Panc1 (cell line): ENCODE results near the gene NUMBL. TPM values are rescaled to one million over a fixed set of nuclear protein-coding genes. Genes with fewer than 3 reads are reported as not detected.

Experiments
- ATAC-seq: fragments of 200-7000 bp; cut with Tn5 transposase; 2 replicates; pipeline ENCODE4 v1.9.1; 2020; ENCODE audit warnings: mild to moderate bottlenecking, moderate library complexity
- BruUV-seq: library from RNA; stranded (reverse); fragments of 400-500 nt; replicated peaks from 2 replicates; lab custom pipeline; 2021; lab: Mats Ljungman, UMichigan
- CTCF ChIA-PET: fragments of 300-600 bp; sonication (Branson Sonifier 250); formaldehyde crosslinking; loops from one replicate; lab custom pipeline; 2022; ENCODE audit warnings: antibody characterized with exemption; lab: Charles Lee
- POLR2A ChIA-PET: fragments of 300-600 bp; sonication (Branson Sonifier 250); formaldehyde crosslinking; loops from one replicate; lab custom pipeline; 2022; ENCODE audit warnings: antibody characterized with exemption; lab: Charles Lee
- DNase-seq: peaks from one replicate; pipeline ENCODE4 v3.0.0-alpha.2; 2010; ENCODE audit warnings: low read depth, low spot score
- H3K27ac ChIP-seq: 2 replicates; pipeline ENCODE4 v1.5.1; 2011; ENCODE audit warnings: mild to moderate bottlenecking, low read length, inconsistent platforms
- H3K27me3 ChIP-seq: fragments of 200-500 bp; sonication (Bioruptor generic); 2 replicates; pipeline ENCODE4 v1.6.0; 2014; ENCODE audit warnings: low read length, inconsistent platforms; ENCODE audit not compliant: control insufficient read depth, insufficient read depth
- H3K36me3 ChIP-seq: fragments of 200-500 bp; sonication (Bioruptor generic); 2 replicates; pipeline ENCODE4 v1.5.1; 2014; ENCODE audit warnings: inconsistent platforms, mild to moderate bottlenecking, low read length, moderate library complexity; ENCODE audit not compliant: control insufficient read depth, insufficient read depth
- H3K4me1 ChIP-seq: 2 replicates; pipeline ENCODE4 v1.5.1; 2011; ENCODE audit warnings: inconsistent platforms, mild to moderate bottlenecking, low read length, moderate library complexity; ENCODE audit not compliant: control insufficient read depth, insufficient read depth
- H3K4me3 ChIP-seq, 2 experiments: 2 replicates each; pipeline ENCODE4 v1.5.1; 2011 to 2012; ENCODE audit warnings: low read depth in 2 of 2, low read length in 2 of 2, mild to moderate bottlenecking in 2 of 2, inconsistent platforms in 1 of 2, moderate library complexity in 1 of 2
- H3K9me3 ChIP-seq: fragments of 200-500 bp; sonication (Bioruptor generic); 2 replicates; pipeline ENCODE4 v1.5.1; 2014; ENCODE audit warnings: low read depth, mild to moderate bottlenecking, inconsistent platforms, low read length, moderate library complexity; ENCODE audit not compliant: control insufficient read depth, insufficient read depth
- POLR2AphosphoS5 ChIP-seq: IDR thresholded peaks from 2 replicates; pipeline ENCODE4 v1.6.1; 2012; ENCODE audit warnings: mild to moderate bottlenecking, low read depth, low read length, moderate library complexity
- REST ChIP-seq, 2 experiments: IDR thresholded peaks; 2 replicates each; pipeline ENCODE4 v1.6.1; 2011 to 2012; ENCODE audit warnings: low read depth in 2 of 2, control low read depth in 1 of 2, low read length in 1 of 2, mild to moderate bottlenecking in 1 of 2, moderate library complexity in 1 of 2; ENCODE audit not compliant: insufficient read depth in 1 of 2
- SIN3A ChIP-seq: IDR thresholded peaks from 2 replicates; pipeline ENCODE4 v1.6.1; 2012; ENCODE audit warnings: low read depth, mild to moderate bottlenecking, low read length, moderate library complexity, borderline replicate concordance; ENCODE audit not compliant: insufficient read depth
- TCF7L2 ChIP-seq: IDR thresholded peaks from 2 replicates; pipeline ENCODE4 v1.6.1; 2011; ENCODE audit warnings: mild to moderate bottlenecking, low read depth, low read length, inconsistent platforms
- in situ Hi-C: cut with HindIII; loops from 2 replicates; pipeline ENCODE4 v1.10.0; 2016; ENCODE audit warnings: low sequenced_read_pairs, low pct_unique_long_range_greater_than_20kb
- intact Hi-C: fragments of 100-400 bp; cut with micrococcal nuclease; formaldehyde crosslinking; loops from one replicate; pipeline ENCODE4 v1.10.0; 2022; ENCODE audit not compliant: unreplicated experiment
- total RNA-seq: library from RNA; stranded (reverse); gene quantifications from one replicate; pipeline ENCODE4 v1.2.1, GENCODE V29; 2021; ENCODE audit not compliant: unreplicated experiment
- TF ChIP-seq, protein P1 (sequence below): fragments of 450-650 bp; IDR thresholded peaks from 2 replicates; pipeline ENCODE4 v1.5.1; 2017; ENCODE audit warnings: mild to moderate bottlenecking

The NUMBL gene
- total RNA-seq, 1 experiment from 2014 or later: 27.6 TPM

- no TSS peak for BruUV-seq
- DNase-seq (no peak), ATAC-seq (no peak)
- Histone ChIP-seq H3K27me3 (no peaks in the 10 kb centered on the region), H3K36me3 (no peaks in the 10 kb centered on the region), H3K4me3 (no peak overlapping the region), H3K4me1 (no peaks in the 10 kb centered on the region), H3K27ac (no peak overlapping the region), H3K9me3 (no peaks in the 10 kb centered on the region)
- intact Hi-C loops (no loop called here), in situ Hi-C loops (no loop called here)
- ChIA-PET POLR2A (no interaction called here), CTCF (no interaction called here)
- TF ChIP-seq, protein P1, sequence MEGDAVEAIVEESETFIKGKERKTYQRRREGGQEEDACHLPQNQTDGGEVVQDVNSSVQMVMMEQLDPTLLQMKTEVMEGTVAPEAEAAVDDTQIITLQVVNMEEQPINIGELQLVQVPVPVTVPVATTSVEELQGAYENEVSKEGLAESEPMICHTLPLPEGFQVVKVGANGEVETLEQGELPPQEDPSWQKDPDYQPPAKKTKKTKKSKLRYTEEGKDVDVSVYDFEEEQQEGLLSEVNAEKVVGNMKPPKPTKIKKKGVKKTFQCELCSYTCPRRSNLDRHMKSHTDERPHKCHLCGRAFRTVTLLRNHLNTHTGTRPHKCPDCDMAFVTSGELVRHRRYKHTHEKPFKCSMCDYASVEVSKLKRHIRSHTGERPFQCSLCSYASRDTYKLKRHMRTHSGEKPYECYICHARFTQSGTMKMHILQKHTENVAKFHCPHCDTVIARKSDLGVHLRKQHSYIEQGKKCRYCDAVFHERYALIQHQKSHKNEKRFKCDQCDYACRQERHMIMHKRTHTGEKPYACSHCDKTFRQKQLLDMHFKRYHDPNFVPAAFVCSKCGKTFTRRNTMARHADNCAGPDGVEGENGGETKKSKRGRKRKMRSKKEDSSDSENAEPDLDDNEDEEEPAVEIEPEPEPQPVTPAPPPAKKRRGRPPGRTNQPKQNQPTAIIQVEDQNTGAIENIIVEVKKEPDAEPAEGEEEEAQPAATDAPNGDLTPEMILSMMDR: no peak
- TF ChIP-seq POLR2AphosphoS5: no peak
Measured at GRCh38 chr19:40724315-40724714, 33.9 kb upstream of the NUMBL start.

GRCh38 chr19:40723661-40724254 is 33.3 kb upstream of the NUMBL start:
- ChIA-PET CTCF (no interaction called here), POLR2A (no interaction called here)
- Histone ChIP-seq H3K9me3 (no peaks in the 10 kb centered on the region), H3K4me3 (no peak overlapping the region), H3K36me3 (no peaks in the 10 kb centered on the region), H3K4me1 (no peaks in the 10 kb centered on the region), H3K27ac (no peak overlapping the region), H3K27me3 (no peaks in the 10 kb centered on the region)
- DNase-seq (no peak), ATAC-seq (no peak)
- TF ChIP-seq REST (IDR thresholded peaks at IDR 0.05; ENCODE audit: insufficient read depth in 1 of 2, low read depth in 2 of 2, low read length in 1 of 2): no peak
- no peak for TF ChIP-seq TCF7L2
- TF ChIP-seq POLR2AphosphoS5: no peak
- TF ChIP-seq, protein P1: no peak
- TF ChIP-seq SIN3A: no peak
- in situ Hi-C loops: no loop called here
- BruUV-seq: no TSS peak
- intact Hi-C loops: no loop called here
